Colonic mucosa (tissue), 2 donors: ENCODE measurements around the gene STKLD1. TPM values are rescaled to one million over a fixed set of nuclear protein-coding genes. Genes with fewer than 3 reads are reported as not detected.

Experiments
- total RNA-seq, 2 donors: library from RNA; stranded (reverse); fragmentation: NEBNext Ultra II Directional in 1 of 2; extraction: Animal tissue kit (Norgen Biotek cat#: 25700) in 1 of 2; gene quantifications; one replicate each; pipeline ENCODE4 v1.2.1, GENCODE V29; 2021
- donor health status: DM: no; HTN: no; CAD: no.
- donor health status: DM: no; HTN: no; CAD: no.

Gene STKLD1
- total RNA-seq, 2 donors from 2014 or later, result 0.45 TPM; not detected in 1

Other genes starting within 250 kb of the STKLD1 start
- gene GBGT1, start 212.5 kb upstream of the STKLD1 start, total RNA-seq, result 1 to 10 TPM; 4.6 to 4.8 TPM
- gene OBP2B, start 167.1 kb upstream of the STKLD1 start, total RNA-seq, result not detected
- 10 to 100 TPM; 58.0 to 77.7 TPM for gene ABO, start 101.2 kb upstream of the STKLD1 start, total RNA-seq
- gene SURF6, start 40.2 kb upstream of the STKLD1 start, total RNA-seq, result 10 to 100 TPM; 16.0 to 41.2 TPM
- gene MED22, start 28.2 kb upstream of the STKLD1 start, total RNA-seq, result 10 to 100 TPM; 16.5 to 21.3 TPM
- gene RPL7A, start 28.1 kb upstream of the STKLD1 start, total RNA-seq, result 1,000 to 10,000 TPM; 1,628 to 2,136 TPM
- 10 to 100 TPM; 63.3 to 66.7 TPM for gene SURF1, start 19.9 kb upstream of the STKLD1 start, total RNA-seq
- gene SURF2, start 19.8 kb upstream of the STKLD1 start, total RNA-seq, result 10 to 100 TPM in 1 of 2 donors, 1 to 10 TPM in 1; 9.4 to 18.7 TPM
- 100 to 1,000 TPM; 176 to 267 TPM for gene SURF4, start 306 bp upstream of the STKLD1 start, total RNA-seq
- 10 to 100 TPM; 17.3 to 38.6 TPM for gene REXO4, start 41.6 kb downstream of the STKLD1 start, total RNA-seq
- 1 to 10 TPM; 4.2 TPM for gene ADAMTS13, start 46.0 kb downstream of the STKLD1 start, total RNA-seq
- gene CACFD1, start 83.6 kb downstream of the STKLD1 start, total RNA-seq, result 10 to 100 TPM; 56.8 to 60.7 TPM
- 1 to 10 TPM; 2.4 to 2.8 TPM for gene SLC2A6, start 102.7 kb downstream of the STKLD1 start, total RNA-seq
- gene MYMK, start 148.6 kb downstream of the STKLD1 start, total RNA-seq, result not detected
- gene ADAMTSL2, start 158.3 kb downstream of the STKLD1 start, total RNA-seq, result under 1 TPM; 0.24 to 0.74 TPM
- gene FAM163B, start 233.0 kb downstream of the STKLD1 start, total RNA-seq, result 1 to 10 TPM in 1 of 2 donors, not detected in 1; 1.2 TPM